HG02678 (cell line): Measurements from ENCODE around the gene PNKP.

Experiments used
- ATAC-seq: cut with Tn5 transposase; IDR thresholded peaks from one replicate; pipeline ENCODE4 v1.9.1; 2021; ENCODE audit warnings: mild to moderate bottlenecking, moderate library complexity; ENCODE audit not compliant: unreplicated experiment

The PNKP gene

DNA sequence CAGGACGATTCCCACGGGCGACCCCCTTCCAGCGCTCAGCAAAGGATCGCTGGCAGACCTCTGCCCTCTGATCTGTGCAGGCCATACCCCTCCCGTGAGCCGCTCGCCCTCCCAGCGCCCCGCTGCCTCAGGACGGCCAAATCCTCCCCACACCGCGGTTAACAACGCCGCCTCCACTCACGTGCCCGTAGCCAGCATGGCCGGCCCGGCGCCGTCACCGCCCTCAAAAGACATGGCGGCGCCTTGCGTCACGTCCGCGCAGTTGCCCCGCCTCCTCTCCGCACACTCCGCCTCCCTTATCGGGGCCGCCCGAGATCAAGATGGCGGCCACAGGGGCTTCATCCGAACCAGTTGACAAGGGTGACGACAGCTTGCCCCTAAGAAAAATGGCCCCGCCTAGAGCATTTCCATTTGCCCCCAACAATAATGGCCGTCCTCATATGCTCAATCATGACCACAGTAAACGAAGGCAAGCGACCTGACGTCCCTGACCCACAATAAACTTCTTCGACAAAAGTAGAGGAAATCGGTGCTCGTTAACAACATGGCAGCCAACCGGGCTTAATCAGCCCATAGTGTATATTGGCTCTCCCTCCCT lies 9.1 kb upstream of the PNKP start:
- ATAC-seq = peak; percentile 52

GRCh38 chr19:49875857-49876421 lies 8.6 kb upstream of the PNKP start:
- ATAC-seq = no peak

DNA sequence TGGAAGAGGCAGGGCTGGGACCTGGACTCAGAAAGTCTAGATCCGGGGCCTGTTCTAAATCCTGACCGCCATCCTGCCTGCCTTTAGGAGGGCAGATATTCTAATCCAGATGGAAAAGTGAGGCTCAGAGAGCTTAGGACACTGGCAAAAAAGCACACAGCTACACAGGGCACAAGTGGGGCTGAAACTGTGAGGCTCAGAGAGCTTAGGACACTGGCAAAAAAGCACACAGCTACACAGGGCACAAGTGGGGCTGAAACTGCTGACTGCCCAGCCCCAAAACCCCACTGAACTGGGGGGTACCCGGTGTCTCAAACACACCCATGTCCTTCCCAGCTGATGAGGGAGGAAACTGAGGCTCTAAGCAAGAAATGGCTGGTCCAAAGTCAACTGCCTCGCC lies 7.8 kb upstream of the PNKP start:
- ATAC-seq = no peak

- no peak for ATAC-seq
Observed at GRCh38 chr19:49874503-49875157, 7.3 kb upstream of the PNKP start.

- ATAC-seq = no peak
Observed at GRCh38 chr19:49873834-49874233, 6.5 kb upstream of the PNKP start.

- ATAC-seq = no peak
Observed at GRCh38 chr19:49873129-49873521, 5.7 kb upstream of the PNKP start.

GRCh38 chr19:49872245-49873128 lies 5.1 kb upstream of the PNKP start:
- no peak for ATAC-seq

DNA sequence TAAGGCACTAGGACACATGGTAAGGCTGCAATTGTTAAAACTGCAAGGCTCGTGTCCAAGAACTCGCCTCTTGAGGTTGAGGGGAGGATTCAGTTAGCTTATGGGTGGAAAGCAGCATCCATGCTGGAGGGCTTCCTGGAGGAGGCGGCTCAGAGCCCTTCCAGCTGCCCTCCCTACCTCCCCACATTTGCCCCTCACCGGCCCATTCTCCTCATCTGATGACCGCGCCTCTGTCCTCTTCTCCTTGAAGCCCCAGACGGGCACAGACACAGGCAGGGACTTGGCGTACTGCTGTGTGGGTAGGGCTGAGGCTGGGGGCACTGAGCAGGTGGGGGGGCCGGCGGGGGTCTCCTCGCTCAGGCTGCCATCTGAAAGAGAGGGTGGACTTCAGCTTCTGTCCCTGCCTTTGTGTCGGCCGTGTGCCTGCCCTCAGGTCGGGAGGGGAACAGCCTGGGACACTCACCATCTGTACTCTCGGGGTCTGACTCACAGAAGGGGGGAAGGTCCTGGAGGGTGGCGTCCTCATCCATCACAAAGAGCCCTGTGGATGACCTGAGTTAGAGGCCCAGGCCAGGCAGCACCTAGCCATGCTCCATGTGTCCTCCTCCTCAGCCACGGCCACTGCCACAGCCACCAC lies 4.1 kb upstream of the PNKP start:
- ATAC-seq = no peak

DNA sequence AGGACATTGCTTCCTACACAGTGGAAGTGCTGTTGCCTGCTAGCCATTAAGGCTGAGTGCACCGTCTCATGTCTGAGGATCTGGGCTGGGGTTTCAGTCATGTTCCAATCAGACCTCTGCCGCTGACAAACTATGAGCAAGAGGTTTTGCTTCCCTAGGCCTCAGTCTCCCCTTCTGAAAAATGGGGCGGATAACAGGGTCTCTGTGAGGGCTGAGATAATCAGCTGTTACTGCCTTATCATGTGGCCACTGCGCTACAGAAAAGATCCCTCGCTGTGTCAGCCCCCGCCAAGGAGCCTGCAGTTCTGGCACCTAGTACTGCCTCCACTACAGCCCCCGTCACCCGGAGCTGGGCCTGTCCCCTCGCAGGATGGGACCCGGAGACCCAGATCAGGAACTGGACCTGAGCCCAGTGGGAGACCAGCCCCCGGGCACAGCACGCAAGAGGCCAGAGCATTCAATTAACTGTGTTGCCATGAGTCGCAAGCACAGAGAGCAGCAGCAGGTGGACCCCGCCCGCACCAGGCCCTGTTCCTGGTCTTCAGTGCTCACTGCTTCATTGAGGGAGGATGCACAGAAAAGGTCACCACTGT lies 3.0 kb upstream of the PNKP start:
- ATAC-seq = no peak

GRCh38 chr19:49869484-49870308 lies 2.3 kb upstream of the PNKP start:
- peak; percentile 67 for ATAC-seq

GRCh38 chr19:49869009-49869483 lies 1.7 kb upstream of the PNKP start:
- no peak for ATAC-seq

DNA sequence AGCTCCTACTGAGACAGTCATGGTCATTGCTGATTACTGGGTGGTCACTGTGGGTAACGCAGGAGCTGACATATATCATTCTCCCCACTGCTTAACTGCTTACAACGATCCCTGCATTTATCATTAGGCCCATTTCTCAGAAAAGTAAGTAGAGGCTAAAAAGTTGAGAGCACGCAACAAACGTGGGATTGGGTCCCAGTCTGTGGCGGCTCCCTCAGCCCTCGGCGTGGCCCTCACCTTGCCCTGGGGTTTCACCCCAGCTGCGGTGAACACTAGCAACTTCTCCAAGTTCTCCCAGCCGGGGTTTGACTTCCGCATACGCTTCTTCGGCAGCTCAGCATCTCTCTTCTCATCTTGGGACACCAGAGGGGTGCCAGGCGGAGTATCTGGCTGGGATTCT lies 2.5 kb downstream of the PNKP start:
- no peak for ATAC-seq

- no peak for ATAC-seq
Observed at GRCh38 chr19:49863935-49864320, 3.4 kb downstream of the PNKP start.

- no peak for ATAC-seq
Observed at GRCh38 chr19:49863254-49863934, 4.0 kb downstream of the PNKP start.

- ATAC-seq = no peak
Observed at GRCh38 chr19:49862391-49863253, 4.8 kb downstream of the PNKP start.

DNA sequence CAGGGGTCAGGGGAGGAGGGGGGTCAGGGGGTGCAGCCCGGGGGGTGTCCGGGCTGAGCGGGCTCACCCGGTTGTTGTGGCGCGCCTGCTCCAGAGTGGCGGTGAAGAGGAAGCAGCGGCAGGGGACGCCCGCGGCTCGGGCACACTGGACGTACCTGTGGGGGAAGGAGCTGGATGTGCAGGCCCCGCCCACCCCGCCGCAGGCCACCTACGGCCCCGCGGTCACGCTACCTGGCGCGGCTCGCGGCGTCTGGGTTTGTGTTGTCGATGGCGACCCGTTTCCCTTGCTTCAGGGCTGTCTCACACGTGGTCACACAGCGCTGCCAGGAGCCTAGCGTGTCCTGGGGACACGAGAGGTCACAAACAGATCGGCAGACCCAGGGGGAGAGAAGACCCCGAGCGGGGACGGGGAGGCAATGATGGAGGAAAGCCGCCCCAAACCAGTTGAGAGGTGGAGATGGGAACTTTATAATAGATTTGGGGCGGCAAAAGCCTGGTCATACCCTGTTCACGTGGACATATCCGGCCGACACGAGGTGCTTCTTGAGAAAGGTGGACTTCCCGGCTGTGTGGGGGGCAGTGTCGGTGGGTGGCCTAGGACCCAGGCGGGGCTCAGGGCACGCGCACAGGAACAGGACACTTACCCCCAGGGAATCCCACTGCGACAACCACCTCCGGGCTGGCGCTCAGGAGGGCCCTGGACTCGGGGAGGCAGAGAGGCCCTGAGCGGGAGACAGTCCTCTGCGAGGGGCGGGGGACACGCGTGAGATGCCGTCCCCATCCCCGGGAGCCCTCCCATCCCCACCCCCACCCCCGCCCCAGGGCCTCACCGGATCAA lies 5.6 kb downstream of the PNKP start:
- ATAC-seq = no peak

DNA sequence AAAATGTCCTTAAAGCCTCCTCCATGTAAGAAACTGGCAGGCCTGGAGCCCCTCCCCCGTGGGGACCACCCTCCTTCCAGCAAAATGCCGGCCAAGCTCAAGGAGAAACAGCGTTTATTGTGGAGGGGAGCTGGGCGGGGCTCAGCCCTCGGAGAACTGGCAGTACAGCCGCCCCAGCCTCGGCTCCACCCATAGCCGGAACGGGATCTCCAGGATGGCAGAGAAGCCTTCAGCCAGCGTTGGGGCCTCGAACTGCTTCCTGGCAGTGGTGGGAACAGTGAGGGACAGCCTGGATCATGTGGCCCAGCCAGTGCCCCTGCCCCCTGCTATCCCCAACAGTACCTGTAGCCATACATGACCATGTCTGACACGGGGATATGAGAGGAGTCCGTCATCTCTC lies 6.3 kb downstream of the PNKP start:
- no peak for ATAC-seq
